Esophagus squamous epithelium (tissue), 5 donors: ENCODE measurements around the gene DGKD. TPM values are rescaled to one million over a fixed set of nuclear protein-coding genes. Genes with fewer than 3 reads are reported as not detected.

ENCODE experiments used
- DNase-seq: peaks from one replicate; lab custom pipeline; 2025; lab: John Stamatoyannopoulos, UW
- H3K27ac ChIP-seq, 4 donors: fragments of 200-600 bp; sonication (generic); one replicate each; pipeline ENCODE4 v1.5.1; 2016 to 2019; ENCODE audit warnings: mild to moderate bottlenecking in 1 of 4
- H3K27me3 ChIP-seq, 4 donors: fragments of 200-600 bp; sonication (generic); 1 replicate in 3 of 4; 2 replicates in 1 of 4; pipeline versions ENCODE4 v1.5.1 to v1.6.0; 2017 to 2021; ENCODE audit warnings: antibody characterized with exemption in 1 of 4
- H3K36me3 ChIP-seq, 3 donors: fragments of 200-600 bp; sonication (generic); one replicate each; pipeline ENCODE4 v1.5.1; 2016 to 2019
- H3K4me1 ChIP-seq, 3 donors: fragments of 200-600 bp; sonication (generic); one replicate each; pipeline ENCODE4 v1.5.1; 2017 to 2019
- H3K4me3 ChIP-seq, 4 donors: fragments of 200-600 bp; sonication (generic); 1 replicate in 3 of 4; 2 replicates in 1 of 4; pipeline ENCODE4 v1.5.1; 2016 to 2019; ENCODE audit warnings: mild to moderate bottlenecking in 2 of 4, moderate library complexity in 1 of 4
- H3K9me3 ChIP-seq, 3 donors: fragments of 200-600 bp; sonication (generic); one replicate each; pipeline ENCODE4 v1.5.1; 2016 to 2019
- CTCF ChIP-seq, 6 experiments: fragments of 450-650 bp in 4 of 6; fragments of 200-600 bp in 2 of 6; sonication (generic) in 2 of 6; IDR thresholded peaks; one replicate each; pipeline ENCODE4 v1.5.1; 2016 to 2019; ENCODE audit warnings: antibody characterized with exemption in 6 of 6, mild to moderate bottlenecking in 4 of 6, moderate library complexity in 4 of 6
- POLR2A ChIP-seq, 4 donors: fragments of 450-650 bp; IDR thresholded peaks; one replicate each; pipeline ENCODE4 v1.6.1; 2017; ENCODE audit warnings: antibody characterized with exemption in 4 of 4, mild to moderate bottlenecking in 4 of 4, moderate library complexity in 3 of 4
- WGBS, 2 donors: methylation state at CpG; one replicate each; pipeline ENCODE4 v1.1.5; 2018; 5-methylcytosine and 5-hydroxymethylcytosine counted together
- intact Hi-C: fragments of 100-400 bp; cut with DNase I; formaldehyde crosslinking; loops from one replicate; pipeline ENCODE4 v1.15.0; 2022
- total RNA-seq, 4 donors: library from RNA; depleted of rRNA; stranded (reverse); fragments of >200 nt; gene quantifications; one replicate each; pipeline ENCODE4 v1.1.0, GENCODE V29; 2016
- donor health status: DM: yes; HTN: yes; CAD: no.

Gene DGKD
- total RNA-seq, 4 donors from 2014 or later: 2.3 to 10.9 (median 4.2) TPM

- Histone ChIP-seq H3K27me3 (no peaks in the 10 kb centered on the region), H3K4me1 (peaks cover 0 to 46% (median 24%) of the 10 kb centered on the region in 3 donors), H3K27ac (no peak overlapping the region), H3K36me3 (no peaks in the 10 kb centered on the region), H3K4me3 (no peak overlapping the region), H3K9me3 (peaks cover 0 to 10% (median 8%) of the 10 kb centered on the region in 3 donors)
- intact Hi-C loops: no loop called here
- DNase-seq: no peak
- 26 to 67% methylated on average over 2 to 4 of the region's 5 CpGs for WGBS, 2 donors
- TF ChIP-seq CTCF (IDR thresholded peaks at IDR 0.05) (no peak), POLR2A (IDR thresholded peaks at IDR 0.05) (no peak)
These were observed 60.7 kb downstream of the DGKD start for GRCh38 chr2:233414777-233415570.

GRCh38 chr2:233416199-233416598 is 61.9 kb downstream of the DGKD start:
- intact Hi-C loops: no loop called here
- Histone ChIP-seq H3K9me3 (peaks cover 0 to 7% (median 6%) of the 10 kb centered on the region in 3 donors), H3K27me3 (no peaks in the 10 kb centered on the region), H3K36me3 (no peaks in the 10 kb centered on the region), H3K4me1 (peaks cover 0 to 52% (median 26%) of the 10 kb centered on the region in 3 donors), H3K4me3 (no peak overlapping the region), H3K27ac (no peak overlapping the region)
- TF ChIP-seq CTCF (IDR thresholded peaks at IDR 0.05): no peak
- TF ChIP-seq POLR2A (IDR thresholded peaks at IDR 0.05): no peak
- no peak for DNase-seq
- whole genome bisulfite sequencing, 2 donors: 75 to 83% methylated on average over 3 of the region's 3 CpGs

GRCh38 chr2:233416706-233417105 is 62.4 kb downstream of the DGKD start:
- TF ChIP-seq CTCF (IDR thresholded peaks at IDR 0.05): no peak
- H3K27ac ChIP-seq: no peak overlapping the region
- H3K4me1 ChIP-seq: peaks cover 0 to 56% (median 26%) of the 10 kb centered on the region in 3 donors
- H3K27me3 ChIP-seq: no peaks in the 10 kb centered on the region
- DNase-seq: no peak
- intact Hi-C loops: no loop called here
- no peaks in the 10 kb centered on the region for H3K36me3 ChIP-seq
- H3K9me3 ChIP-seq: peaks cover 0 to 2% (median under 1%) of the 10 kb centered on the region in 3 donors
- no peak overlapping the region for H3K4me3 ChIP-seq
- WGBS, 2 donors: 90 to 97% methylated on average over 6 of the region's 6 CpGs

- Histone ChIP-seq H3K4me1 (peaks cover 0 to 61% (median 26%) of the 10 kb centered on the region in 3 donors), H3K27me3 (no peaks in the 10 kb centered on the region), H3K4me3 (no peak overlapping the region), H3K36me3 (no peaks in the 10 kb centered on the region), H3K9me3 (no peaks in the 10 kb centered on the region), H3K27ac (no peak overlapping the region)
- no peak for TF ChIP-seq CTCF (IDR thresholded peaks at IDR 0.05)
- TF ChIP-seq POLR2A (IDR thresholded peaks at IDR 0.05): no peak
- DNase-seq: no peak
- WGBS, 2 donors: 73 to 100% methylated on average over 1 of the region's 1 CpG
- intact Hi-C loops: no loop called here
These were observed 63.0 kb downstream of the DGKD start for GRCh38 chr2:233417282-233417681.

GRCh38 chr2:233418052-233418760 is 63.9 kb downstream of the DGKD start:
- intact Hi-C loops: no loop called here
- Histone ChIP-seq H3K4me1 (peaks cover 0 to 68% (median 26%) of the 10 kb centered on the region in 3 donors), H3K4me3 (peak overlapping the region in 1 of 4 donors; percentile 32), H3K27me3 (no peaks in the 10 kb centered on the region), H3K27ac (peak overlapping the region in 3 of 4 donors; percentile 24 to 62 (median 47)), H3K36me3 (no peaks in the 10 kb centered on the region), H3K9me3 (no peaks in the 10 kb centered on the region)
- no peak for DNase-seq
- TF ChIP-seq POLR2A (IDR thresholded peaks at IDR 0.05) (no peak), CTCF (IDR thresholded peaks at IDR 0.05) (no peak)
- WGBS, 2 donors: 75 to 76% methylated on average over 3 of the region's 3 CpGs
